SU-DHL-6 (cell line): Measurements from ENCODE around the gene ZNF84.

Experiments used
- CTCF ChIP-seq: fragments of 200-600 bp; sonication (generic); IDR thresholded peaks from one replicate; pipeline ENCODE4 v1.5.1; 2017; ENCODE audit warnings: antibody characterized with exemption, mild to moderate bottlenecking, low read length, moderate library complexity; ENCODE audit not compliant: insufficient read depth, poor library complexity, severe bottlenecking
- EZH2phosphoT487 ChIP-seq: fragments of 200-600 bp; sonication (generic), shearing (Covaris generic); conservative IDR thresholded peaks from 2 replicates; pipeline ENCODE4 v1.6.1; 2018; ENCODE audit warnings: mild to moderate bottlenecking, antibody characterized with exemption, low read length, moderate library complexity, mixed read lengths

- TF ChIP-seq CTCF (no peak), EZH2phosphoT487 (no peak)
Measured at GRCh38 chr12:133037207-133038005, at the start of gene ZNF84.
